GM19455 (cell line): ENCODE data around the gene ZMIZ1.

Experiments
- ATAC-seq: cut with Tn5 transposase; IDR thresholded peaks from one replicate; pipeline ENCODE4 v1.9.1; 2021; ENCODE audit not compliant: unreplicated experiment

The ZMIZ1 gene

GRCh38 chr10:79079054-79079397 is 10.3 kb downstream of the ZMIZ1 start:
- ATAC-seq: no peak

GRCh38 chr10:79079490-79080355 is 11.0 kb downstream of the ZMIZ1 start:
- ATAC-seq: no peak

- no peak for ATAC-seq
These were observed 12.7 kb downstream of the ZMIZ1 start for GRCh38 chr10:79081353-79082034.

- ATAC-seq: no peak
These were observed 13.2 kb downstream of the ZMIZ1 start for GRCh38 chr10:79082035-79082373.

- ATAC-seq: no peak
These were observed 14.1 kb downstream of the ZMIZ1 start for GRCh38 chr10:79082631-79083596.

- no peak for ATAC-seq
These were observed 15.5 kb downstream of the ZMIZ1 start for GRCh38 chr10:79084012-79084971.

- no peak for ATAC-seq
These were observed 16.3 kb downstream of the ZMIZ1 start for GRCh38 chr10:79084972-79085597.

- no peak for ATAC-seq
These were observed 18.1 kb downstream of the ZMIZ1 start for GRCh38 chr10:79086822-79087221.

- no peak for ATAC-seq
These were observed 19.0 kb downstream of the ZMIZ1 start for GRCh38 chr10:79087721-79088120.

GRCh38 chr10:79088176-79088575 is 19.4 kb downstream of the ZMIZ1 start:
- no peak for ATAC-seq

GRCh38 chr10:79088613-79089355 is 20.0 kb downstream of the ZMIZ1 start:
- no peak for ATAC-seq

- ATAC-seq: no peak
These were observed 20.9 kb downstream of the ZMIZ1 start for GRCh38 chr10:79089632-79090031.

GRCh38 chr10:79090134-79090803 is 21.5 kb downstream of the ZMIZ1 start:
- ATAC-seq: no peak

- ATAC-seq: no peak
These were observed 23.6 kb downstream of the ZMIZ1 start for GRCh38 chr10:79092292-79092896.

GRCh38 chr10:79093658-79094411 is 25.1 kb downstream of the ZMIZ1 start:
- no peak for ATAC-seq

- no peak for ATAC-seq
These were observed 25.8 kb downstream of the ZMIZ1 start for GRCh38 chr10:79094412-79095175.

- no peak for ATAC-seq
These were observed 26.6 kb downstream of the ZMIZ1 start for GRCh38 chr10:79095316-79095715.
